CD4-positive, CD25-positive, alpha-beta regulatory T cell (primary cell): ENCODE measurements around the gene CEP112. TPM values are rescaled to one million over a fixed set of nuclear protein-coding genes. Genes with fewer than 3 reads are reported as not detected.

ENCODE experiments used
- ATAC-seq, 2 donors: fragments of 150-1000 bp; cut with Tn5 transposase; one replicate each; pipeline ENCODE4 v1.10.0; 2021; ENCODE audit warnings: low read depth in 2 of 2, moderate number of reproducible peaks in 2 of 2, moderate library complexity in 1 of 2
- DNase-seq, 3 donors: peaks; one replicate each; pipeline versions ENCODE4 v3.0.0 to v3.0.0-alpha.2; 2012 to 2022; ENCODE audit warnings: mixed read lengths in 1 of 3
- H3K27ac ChIP-seq: one replicate; pipeline ENCODE4 v1.7.0; 2013; ENCODE audit warnings: mild to moderate bottlenecking, low read length; ENCODE audit not compliant: insufficient read depth, poor library complexity, severe bottlenecking
- H3K27me3 ChIP-seq: one replicate; pipeline ENCODE4 v1.7.0; 2013; ENCODE audit warnings: low read length; ENCODE audit not compliant: control insufficient read depth, insufficient read depth
- H3K36me3 ChIP-seq: one replicate; pipeline ENCODE4 v1.7.0; 2013; ENCODE audit warnings: mild to moderate bottlenecking, low read length, moderate library complexity; ENCODE audit not compliant: control insufficient read depth, insufficient read depth
- H3K4me1 ChIP-seq: 2 replicates; pipeline ENCODE4 v1.7.0; 2013; ENCODE audit warnings: mild to moderate bottlenecking, low read length; ENCODE audit not compliant: insufficient read depth, control insufficient read depth, poor library complexity, severe bottlenecking
- H3K4me3 ChIP-seq: one replicate; pipeline ENCODE4 v1.7.0; 2013; ENCODE audit warnings: low read depth, mild to moderate bottlenecking, low read length, moderate library complexity
- H3K9me3 ChIP-seq, 2 experiments: 1 replicate in 1 of 2; 2 replicates in 1 of 2; pipeline ENCODE4 v1.7.0; 2013; ENCODE audit warnings: low read length in 2 of 2, mild to moderate bottlenecking in 1 of 2, moderate library complexity in 1 of 2; ENCODE audit not compliant: control insufficient read depth in 2 of 2
- H3K27ac Mint-ChIP-seq, 3 donors: one replicate each; pipeline ENCODE4 v1.8.0; 2020 to 2022; ENCODE audit warnings: mild to moderate bottlenecking in 3 of 3, mixed read lengths in 3 of 3, moderate library complexity in 2 of 3
- H3K27me3 Mint-ChIP-seq: one replicate; pipeline ENCODE4 v1.8.0; 2022; ENCODE audit warnings: mild to moderate bottlenecking, mixed read lengths
- H3K36me3 Mint-ChIP-seq: one replicate; pipeline ENCODE4 v1.8.0; 2020; ENCODE audit warnings: mixed read lengths
- H3K4me1 Mint-ChIP-seq, 4 donors: one replicate each; pipeline ENCODE4 v1.8.0; 2020 to 2022; ENCODE audit warnings: mixed read lengths in 4 of 4, mild to moderate bottlenecking in 1 of 4
- H3K4me3 Mint-ChIP-seq, 4 donors: one replicate each; pipeline ENCODE4 v1.8.0; 2020 to 2022; ENCODE audit warnings: mild to moderate bottlenecking in 4 of 4, mixed read lengths in 4 of 4, moderate library complexity in 3 of 4
- H3K9me3 Mint-ChIP-seq, 7 donors: one replicate each; pipeline ENCODE4 v1.8.0; 2020 to 2022; ENCODE audit warnings: mixed read lengths in 7 of 7, mild to moderate bottlenecking in 3 of 7, moderate library complexity in 2 of 7
- polyA plus RNA-seq, 4 donors: library from polyadenylated mRNA; unstranded; fragments of 300-500 nt; fragmentation: Illumina TruSeq; gene quantifications; one replicate each; pipeline ENCODE4 v1.2.3, GENCODE V29; 2021
- total RNA-seq: library from RNA; stranded (reverse); gene quantifications from one replicate; pipeline ENCODE4 v1.2.3, GENCODE V29; 2022

CEP112 gene
- total and polyA plus RNA-seq, 5 donors from 2014 or later = 0.15 to 2.3 (median 0.54) TPM; not detected in 1

GRCh38 chr17:65994679-65995078, 197.3 kb downstream of the CEP112 start:
- DNase-seq (no peak), ATAC-seq (no peak)
- Mint-ChIP-seq H3K9me3 (peaks cover 0 to 10% (median 1%) of the 10 kb centered on the region in 7 donors), H3K27ac (no peak overlapping the region), H3K36me3 (no peaks in the 10 kb centered on the region), H3K4me3 (no peak overlapping the region), H3K27me3 (peaks cover under 1% of the 10 kb centered on the region), H3K4me1 (peaks cover 0 to 4% (median 0%) of the 10 kb centered on the region in 4 donors)
- H3K4me3 ChIP-seq = no peak overlapping the region
- no peak overlapping the region for H3K27ac ChIP-seq
- H3K4me1 ChIP-seq = no peaks in the 10 kb centered on the region
- peaks cover 2% of the 10 kb centered on the region for H3K27me3 ChIP-seq
- no peaks in the 10 kb centered on the region for H3K9me3 ChIP-seq
- H3K36me3 ChIP-seq = no peaks in the 10 kb centered on the region

- peaks cover 0 to 4% (median 0%) of the 10 kb centered on the region in 4 donors for H3K4me1 Mint-ChIP-seq
- H3K27me3 ChIP-seq = peaks cover 2% of the 10 kb centered on the region
Observed at GRCh38 chr17:65994114-65994513, 197.8 kb downstream of the CEP112 start.

GRCh38 chr17:65990593-65990992, 201.3 kb downstream of the CEP112 start:
- ATAC-seq (no peak), DNase-seq (no peak)
- no peak overlapping the region for H3K27ac Mint-ChIP-seq
- peaks cover 5% of the 10 kb centered on the region for H3K27me3 Mint-ChIP-seq
- no peaks in the 10 kb centered on the region for H3K36me3 ChIP-seq
- H3K4me3 ChIP-seq = no peak overlapping the region
- no peaks in the 10 kb centered on the region for H3K4me1 ChIP-seq
- no peak overlapping the region for H3K27ac ChIP-seq
- no peaks in the 10 kb centered on the region for H3K36me3 Mint-ChIP-seq
- H3K9me3 ChIP-seq = peaks cover 11 to 14% of the 10 kb centered on the region in 2 experiments
- H3K4me1 Mint-ChIP-seq = peaks cover 0 to 5% (median 0%) of the 10 kb centered on the region in 4 donors
- no peak overlapping the region for H3K4me3 Mint-ChIP-seq
- H3K9me3 Mint-ChIP-seq = peaks cover 1 to 22% (median 8%) of the 10 kb centered on the region in 7 donors
- peaks cover 2% of the 10 kb centered on the region for H3K27me3 ChIP-seq

More at GRCh38 chr17:65994114-65994513, 197.8 kb downstream of the CEP112 start:
- ATAC-seq (no peak), DNase-seq (no peak)
- H3K27ac Mint-ChIP-seq = no peak overlapping the region
- H3K9me3 Mint-ChIP-seq = peaks cover 0 to 7% (median 1%) of the 10 kb centered on the region in 7 donors
- no peaks in the 10 kb centered on the region for H3K4me1 ChIP-seq
- H3K36me3 ChIP-seq = no peaks in the 10 kb centered on the region
- H3K27me3 Mint-ChIP-seq = peaks cover 5% of the 10 kb centered on the region
- H3K9me3 ChIP-seq = peaks cover 0 to under 1% of the 10 kb centered on the region in 2 experiments
- no peak overlapping the region for H3K4me3 Mint-ChIP-seq
- no peak overlapping the region for H3K27ac ChIP-seq
- no peak overlapping the region for H3K4me3 ChIP-seq
- no peaks in the 10 kb centered on the region for H3K36me3 Mint-ChIP-seq

- H3K9me3 Mint-ChIP-seq = peaks cover 4 to 22% (median 9%) of the 10 kb centered on the region in 7 donors
- no peak overlapping the region for H3K27ac ChIP-seq
- no peaks in the 10 kb centered on the region for H3K36me3 Mint-ChIP-seq
- no peaks in the 10 kb centered on the region for H3K36me3 ChIP-seq
- peaks cover 11 to 14% of the 10 kb centered on the region in 2 experiments for H3K9me3 ChIP-seq
- no peak overlapping the region for H3K27ac Mint-ChIP-seq
- DNase-seq (no peak), ATAC-seq (no peak)
- peaks cover 2% of the 10 kb centered on the region for H3K27me3 ChIP-seq
- H3K27me3 Mint-ChIP-seq = peaks cover 13% of the 10 kb centered on the region
- no peak overlapping the region for H3K4me3 ChIP-seq
- peaks cover 0 to 5% (median 0%) of the 10 kb centered on the region in 4 donors for H3K4me1 Mint-ChIP-seq
- H3K4me1 ChIP-seq = no peaks in the 10 kb centered on the region
- no peak overlapping the region for H3K4me3 Mint-ChIP-seq
Observed at GRCh38 chr17:65988451-65988850, 203.5 kb downstream of the CEP112 start.

GRCh38 chr17:65987988-65988387, 203.9 kb downstream of the CEP112 start:
- peaks cover 2% of the 10 kb centered on the region for H3K27me3 ChIP-seq
- Mint-ChIP-seq H3K4me1 (peaks cover 0 to 5% (median 0%) of the 10 kb centered on the region in 4 donors), H3K27ac (no peak overlapping the region), H3K27me3 (peaks cover 13% of the 10 kb centered on the region), H3K9me3 (peaks cover 4 to 22% (median 9%) of the 10 kb centered on the region in 7 donors), H3K4me3 (no peak overlapping the region), H3K36me3 (no peaks in the 10 kb centered on the region)
- no peak for ATAC-seq
- H3K27ac ChIP-seq = no peak overlapping the region
- peak in 1 of 3 donors; percentile 26 for DNase-seq
- H3K4me3 ChIP-seq = no peak overlapping the region
- H3K9me3 ChIP-seq = peaks cover 11 to 14% of the 10 kb centered on the region in 2 experiments
- H3K36me3 ChIP-seq = no peaks in the 10 kb centered on the region
- H3K4me1 ChIP-seq = no peaks in the 10 kb centered on the region

- Mint-ChIP-seq H3K4me1 (peaks cover 0 to 5% (median 0%) of the 10 kb centered on the region in 4 donors), H3K27me3 (peaks cover 19% of the 10 kb centered on the region), H3K27ac (no peak overlapping the region), H3K36me3 (no peaks in the 10 kb centered on the region), H3K9me3 (peaks cover 4 to 22% (median 9%) of the 10 kb centered on the region in 7 donors), H3K4me3 (no peak overlapping the region)
- H3K4me1 ChIP-seq = no peaks in the 10 kb centered on the region
- peaks cover 11 to 14% of the 10 kb centered on the region in 2 experiments for H3K9me3 ChIP-seq
- H3K36me3 ChIP-seq = no peaks in the 10 kb centered on the region
- ATAC-seq = no peak
- H3K27me3 ChIP-seq = peaks cover 2% of the 10 kb centered on the region
- H3K4me3 ChIP-seq = no peak overlapping the region
- no peak overlapping the region for H3K27ac ChIP-seq
- no peak for DNase-seq
Observed at GRCh38 chr17:65985571-65985970, 206.4 kb downstream of the CEP112 start.

- H3K36me3 Mint-ChIP-seq = no peaks in the 10 kb centered on the region
- H3K4me1 Mint-ChIP-seq = peaks cover 0 to 5% (median 0%) of the 10 kb centered on the region in 4 donors
- DNase-seq (no peak), ATAC-seq (no peak)
- peaks cover 4 to 18% (median 9%) of the 10 kb centered on the region in 7 donors for H3K9me3 Mint-ChIP-seq
- no peak overlapping the region for H3K4me3 Mint-ChIP-seq
- Histone ChIP-seq H3K27ac (no peak overlapping the region), H3K4me1 (no peaks in the 10 kb centered on the region), H3K9me3 (peaks cover 11 to 14% of the 10 kb centered on the region in 2 experiments), H3K36me3 (no peaks in the 10 kb centered on the region), H3K27me3 (no peaks in the 10 kb centered on the region), H3K4me3 (no peak overlapping the region)
- H3K27ac Mint-ChIP-seq = no peak overlapping the region
- peaks cover 18% of the 10 kb centered on the region for H3K27me3 Mint-ChIP-seq
Observed at GRCh38 chr17:65984299-65984698, 207.6 kb downstream of the CEP112 start.

- peaks cover 0 to 1% (median 0%) of the 10 kb centered on the region in 7 donors for H3K9me3 Mint-ChIP-seq
- ATAC-seq = no peak
Observed at GRCh38 chr17:65978871-65979270, 213.1 kb downstream of the CEP112 start.

More at GRCh38 chr17:65978871-65979270, 213.1 kb downstream of the CEP112 start:
- Mint-ChIP-seq H3K27me3 (peaks cover 15% of the 10 kb centered on the region), H3K4me1 (no peaks in the 10 kb centered on the region), H3K36me3 (no peaks in the 10 kb centered on the region), H3K4me3 (no peak overlapping the region), H3K27ac (peak overlapping the region in 1 of 3 donors; percentile 45)
- DNase-seq = no peak
- Histone ChIP-seq H3K27ac (no peak overlapping the region), H3K27me3 (no peaks in the 10 kb centered on the region), H3K4me1 (no peaks in the 10 kb centered on the region), H3K9me3 (no peaks in the 10 kb centered on the region), H3K4me3 (no peak overlapping the region), H3K36me3 (no peaks in the 10 kb centered on the region)
